Dermis microvascular lymphatic vessel endothelial cell (primary cell): ENCODE results near the gene PRR29. TPM values are rescaled to one million over a fixed set of nuclear protein-coding genes. Genes with fewer than 3 reads are reported as not detected.
"Not testable (repeated sequence)": the region's sequence is repeated elsewhere in the genome, so short reads cannot be mapped to it uniquely, and the experiment has no call there.

Experiments used
- DNase-seq, 2 donors: peaks; one replicate each; pipeline versions ENCODE4 v3.0.0 to v3.0.0-alpha.2; 2010; ENCODE audit warnings: low read depth in 2 of 2
- total RNA-seq: library from RNA; depleted of rRNA; stranded (reverse); fragments of >200 nt; gene quantifications from 2 replicates; pipeline ENCODE4 v1.2.1, GENCODE V29; 2014

The PRR29 gene
- total RNA-seq, 1 donor from 2014 or later: 0.51 TPM

- no peak for DNase-seq
Measured at GRCh38 chr17:63996430-63997182, 1.5 kb upstream of the PRR29 start.

- no peak for DNase-seq
Measured at GRCh38 chr17:63997341-63998048, 656 bp upstream of the PRR29 start.

GRCh38 chr17:63998721-63999679, 849 bp downstream of the PRR29 start:
- no peak for DNase-seq

DNA sequence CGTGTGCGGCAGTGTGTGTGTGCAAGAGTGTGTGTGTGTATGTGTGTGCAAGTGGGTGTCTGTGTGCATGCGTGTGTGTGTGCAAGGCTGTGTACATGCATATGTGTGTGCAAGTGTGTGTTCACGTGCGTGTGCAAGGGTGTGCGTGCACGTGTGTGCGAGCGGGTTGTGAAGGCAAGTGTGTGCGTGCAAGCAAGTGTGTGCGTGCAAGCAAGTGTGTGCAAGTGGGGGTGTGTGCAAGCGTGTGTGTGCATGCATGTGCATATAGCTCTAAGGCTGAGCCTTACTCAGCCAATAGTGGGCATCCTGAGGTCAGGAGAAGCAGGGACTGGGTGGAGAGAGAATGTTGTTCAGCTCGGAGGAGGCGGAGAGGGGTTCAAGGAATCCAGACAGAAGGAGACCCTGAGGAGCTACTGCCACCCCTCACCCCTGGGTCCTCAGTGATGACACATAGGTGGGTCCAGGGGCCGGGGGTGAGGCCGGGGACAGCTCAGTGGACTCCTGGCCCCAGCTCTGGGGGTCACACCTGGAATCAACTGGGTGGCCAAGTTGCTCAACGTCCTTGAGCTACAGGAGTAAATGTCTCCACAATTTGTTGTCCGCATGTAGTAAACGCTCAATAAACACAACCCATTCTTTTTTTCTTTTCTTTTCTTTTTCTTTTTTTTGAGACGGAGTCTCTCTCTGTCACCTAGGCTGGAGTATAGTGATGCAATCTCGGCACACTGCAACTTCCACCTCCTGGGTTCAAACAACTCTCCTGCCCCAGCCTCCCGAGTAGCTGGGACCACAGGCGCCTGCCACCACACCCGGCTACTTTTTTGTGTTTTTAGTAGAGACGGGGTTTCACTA, 1.8 kb downstream of the PRR29 start:
- DNase-seq: no peak

DNA sequence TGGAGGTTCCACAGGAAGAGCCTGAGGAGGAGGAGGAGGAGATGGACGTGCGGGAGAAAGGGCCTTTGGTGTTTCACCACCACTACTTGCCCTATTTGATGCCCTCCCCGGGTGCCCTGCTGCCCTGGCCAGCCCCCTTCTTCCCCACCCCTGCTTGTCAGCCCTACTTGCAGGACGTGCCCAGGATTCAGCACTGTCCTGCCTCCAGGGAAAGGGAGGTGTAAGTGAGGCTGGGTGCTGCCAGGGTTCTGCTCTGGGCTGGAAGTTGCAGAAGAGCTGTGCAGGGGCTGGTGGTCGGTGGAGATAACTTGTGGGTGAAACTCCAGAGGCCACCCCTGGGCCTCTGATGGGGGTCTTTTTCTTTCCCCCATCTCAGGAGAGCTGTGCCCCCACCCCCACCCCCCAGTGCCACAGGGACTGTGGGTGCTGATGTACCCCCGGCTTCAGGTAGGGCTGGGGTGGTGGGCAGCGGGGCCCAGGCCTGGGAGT, 3.0 kb downstream of the PRR29 start:
- no peak for DNase-seq

- DNase-seq: peak in 1 of 2 donors; percentile 66
Measured at GRCh38 chr17:64001763-64002529, 3.8 kb downstream of the PRR29 start.

DNA sequence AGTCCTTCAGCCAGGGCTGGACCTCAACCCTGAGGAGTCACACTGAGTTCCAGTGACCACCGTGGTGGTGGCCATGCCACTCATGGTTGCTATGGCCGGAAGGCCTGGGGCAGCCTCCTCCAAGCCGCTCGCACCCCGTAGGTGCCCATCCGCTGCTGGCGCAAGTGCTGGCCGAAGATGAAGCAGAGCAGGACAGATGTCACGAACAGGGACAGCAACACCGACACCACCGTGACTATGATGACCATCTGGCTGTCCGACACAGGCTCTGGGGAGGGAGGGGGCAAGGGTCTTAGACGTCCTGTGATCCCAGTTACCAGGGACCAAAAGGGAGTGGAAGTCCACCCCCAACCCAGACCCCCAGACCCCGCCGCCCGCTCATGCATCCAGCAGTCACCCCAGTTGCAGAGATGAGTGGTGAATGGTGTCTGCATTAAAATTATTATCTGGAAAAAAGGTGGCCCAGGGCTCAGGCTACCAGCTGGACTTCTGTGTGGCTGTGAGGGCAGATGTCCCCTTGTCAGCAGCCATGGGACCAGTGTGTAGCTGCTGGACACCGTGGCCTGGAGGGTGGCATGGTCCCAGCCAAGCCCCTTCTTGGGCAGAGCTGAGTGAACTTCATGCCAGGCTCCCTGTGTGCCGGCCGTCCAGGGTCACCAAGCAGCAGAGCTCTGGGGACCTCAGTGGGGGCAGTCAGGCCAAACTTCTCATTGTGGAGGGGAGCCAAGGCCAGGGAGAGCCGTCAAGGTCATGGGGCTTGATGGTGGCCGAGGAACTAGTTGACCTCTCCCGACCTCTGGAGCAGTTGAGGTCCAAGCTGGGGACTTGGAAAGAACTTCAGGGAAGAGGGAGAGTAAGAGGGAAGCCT, 4.7 kb downstream of the PRR29 start:
- no peak for DNase-seq

DNA sequence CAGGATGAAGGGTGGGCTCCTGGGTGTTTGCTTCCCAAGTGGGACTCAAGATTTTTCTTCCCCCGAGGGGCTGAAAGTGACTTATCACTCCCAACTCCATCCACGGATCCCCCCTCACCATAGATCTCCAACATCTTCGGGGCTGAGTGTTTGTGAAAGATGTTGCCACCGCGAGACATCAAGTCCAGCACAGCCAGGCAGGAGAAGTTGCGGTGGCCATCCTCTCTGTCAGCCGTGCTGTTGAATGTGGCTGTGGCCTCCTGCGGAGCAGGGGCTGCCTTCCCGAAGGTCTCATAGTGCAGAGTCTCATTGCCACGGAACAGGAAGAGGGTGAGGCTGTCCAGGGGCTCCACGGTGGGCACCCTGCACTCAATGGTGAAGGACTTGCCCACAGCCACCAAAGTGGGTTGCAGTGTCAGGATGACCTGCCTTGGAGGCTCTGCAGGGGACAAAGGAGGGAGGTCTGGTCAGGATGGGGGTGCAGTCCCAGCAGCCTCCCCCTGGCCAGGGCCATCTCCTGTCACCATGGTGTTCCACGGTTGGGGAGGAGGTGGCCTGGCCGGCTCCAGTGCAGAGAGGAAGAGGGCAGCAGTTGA, 5.5 kb downstream of the PRR29 start:
- DNase-seq: no peak

- no peak for DNase-seq
Measured at GRCh38 chr17:64004218-64004770, 6.1 kb downstream of the PRR29 start.

DNA sequence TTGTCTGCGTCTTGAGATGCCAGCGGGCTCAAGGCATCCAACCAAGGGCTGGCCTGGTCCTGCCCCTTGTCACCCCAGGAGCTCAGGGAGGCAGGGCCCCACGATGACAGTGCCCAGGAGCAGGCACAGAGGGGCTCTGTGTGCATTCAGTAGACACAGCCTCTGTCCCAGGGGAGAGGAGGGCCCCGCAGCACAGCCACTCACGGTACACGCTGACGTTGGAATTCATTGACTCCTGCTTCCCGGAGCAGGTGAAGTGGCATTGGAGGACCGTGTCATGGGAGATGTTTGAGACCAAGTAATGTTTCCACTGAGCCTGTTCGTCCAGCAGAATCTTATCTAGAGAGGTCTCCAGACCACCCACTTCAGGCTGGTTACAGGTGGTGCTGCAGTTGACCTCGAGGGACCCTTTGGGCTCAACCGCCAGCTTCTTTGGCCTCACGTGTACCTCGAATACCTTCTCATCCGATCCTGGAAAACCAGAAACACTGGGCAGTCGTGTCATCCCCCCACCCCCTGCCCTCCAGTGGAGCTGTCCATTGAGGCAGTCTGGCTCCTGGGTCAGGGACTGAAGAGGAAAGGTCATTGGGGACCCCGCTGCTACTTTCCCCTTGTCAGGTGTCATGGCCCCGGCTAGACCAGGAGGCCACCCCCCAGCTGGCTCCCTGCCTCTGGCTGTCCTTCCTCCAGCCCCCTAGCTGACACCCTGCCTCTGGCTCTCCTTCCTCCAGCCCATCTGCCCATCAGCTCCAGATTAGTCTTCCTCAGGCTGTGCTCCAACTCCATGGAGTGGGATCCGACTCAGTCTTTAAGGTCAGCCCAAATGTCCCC, 7.0 kb downstream of the PRR29 start:
- DNase-seq: no peak

DNA sequence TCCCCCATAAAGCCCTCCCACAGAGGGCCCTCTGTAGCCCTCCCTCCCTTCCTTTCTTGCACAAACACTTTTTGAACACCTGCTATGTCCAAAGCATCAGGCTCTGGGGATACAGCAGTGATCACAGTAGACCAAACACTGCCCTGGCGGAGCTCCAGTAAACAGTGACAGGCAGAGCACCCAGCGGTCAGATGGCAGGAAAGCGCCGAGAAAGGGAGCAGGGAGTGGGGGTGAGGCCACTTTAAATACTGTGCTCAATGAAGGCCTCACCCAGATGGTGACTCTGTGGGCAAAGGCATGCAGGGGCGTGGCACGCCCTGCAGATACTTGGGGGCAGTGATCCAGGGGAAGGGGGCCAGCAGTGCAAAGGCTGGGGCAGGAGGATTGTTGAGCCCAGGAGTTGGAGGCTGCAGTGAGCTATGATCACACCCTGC, 7.6 kb downstream of the PRR29 start:
- DNase-seq: peak in 1 of 2 donors; percentile 64

- DNase-seq: peak; percentile 76 to 98
Measured at GRCh38 chr17:64006361-64007088, 8.4 kb downstream of the PRR29 start.

GRCh38 chr17:64007089-64007837, 9.1 kb downstream of the PRR29 start:
- DNase-seq: not testable (repeated sequence)

GRCh38 chr17:64007838-64008282, 9.7 kb downstream of the PRR29 start:
- peak in 1 of 2 donors; percentile 75 for DNase-seq

DNA sequence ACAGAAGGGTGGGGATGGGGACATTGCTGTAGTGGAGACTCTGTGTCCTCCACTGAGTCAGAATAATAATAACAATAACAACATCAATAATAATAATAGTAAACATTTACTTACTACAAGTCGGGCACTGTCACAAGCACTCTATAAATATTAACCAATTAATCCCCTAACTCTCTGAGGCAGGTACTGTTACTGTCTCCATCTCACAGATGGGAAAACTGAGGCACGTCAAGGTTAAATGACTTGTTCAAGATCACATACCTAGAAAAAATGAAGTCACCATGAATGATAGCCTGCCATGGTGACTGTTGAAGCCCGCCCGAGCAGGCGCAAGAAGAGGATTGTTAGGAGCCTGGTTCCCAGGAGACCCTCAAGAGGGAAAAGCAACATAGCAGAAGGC, 10.2 kb downstream of the PRR29 start:
- no peak for DNase-seq

- DNase-seq: peak; percentile 49 to 65
Measured at GRCh38 chr17:64008830-64009229, 10.7 kb downstream of the PRR29 start.
